ENCODE measurements around the gene FRMD4B. TPM values are rescaled to one million over a fixed set of nuclear protein-coding genes. Genes with fewer than 3 reads are reported as not detected.

FRMD4B gene
- total RNA-seq, 1 donor from 2014 or later: 37.4 TPM

- no peak overlapping the region for H3K27ac Mint-ChIP-seq
- H3K27me3 Mint-ChIP-seq: no peaks in the 10 kb centered on the region
- TF ChIP-seq CTCF (conservative IDR thresholded peaks at IDR 0.05): no peak
- H3K36me3 Mint-ChIP-seq: no peaks in the 10 kb centered on the region
- H3K4me1 Mint-ChIP-seq (ENCODE audit: unreplicated experiment): peaks cover 70% of the 10 kb centered on the region
- no peak overlapping the region for H3K4me3 Mint-ChIP-seq
- no peak for DNase-seq (ENCODE audit: extremely low spot score, unreplicated experiment)
- H3K9me3 Mint-ChIP-seq: no peaks in the 10 kb centered on the region
Measured at GRCh38 chr3:69292959-69293574, 92.8 kb downstream of the FRMD4B start.

DNA sequence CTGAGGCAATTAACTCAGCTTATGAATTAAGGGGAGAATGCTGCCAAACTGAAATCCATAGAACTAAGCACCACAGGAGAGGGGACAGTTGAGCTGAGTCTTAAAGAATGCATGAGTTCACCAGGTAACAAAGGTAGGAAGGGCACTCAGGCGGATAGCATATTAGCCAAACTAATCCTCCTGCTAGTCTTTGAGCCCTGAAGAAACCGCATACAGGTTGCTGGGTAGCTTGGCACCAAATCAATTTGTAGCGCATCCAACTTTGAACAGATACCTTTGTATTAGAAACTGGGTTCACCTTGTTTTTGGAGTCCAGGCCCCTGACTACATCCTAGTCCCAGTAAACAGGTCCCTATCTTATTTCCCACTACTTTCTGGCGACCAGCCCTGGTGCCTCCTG is 93.7 kb downstream of the FRMD4B start:
- Mint-ChIP-seq H3K4me3 (no peak overlapping the region), H3K4me1 (ENCODE audit: unreplicated experiment) (peaks cover 73% of the 10 kb centered on the region), H3K27me3 (no peaks in the 10 kb centered on the region), H3K27ac (no peak overlapping the region), H3K9me3 (no peaks in the 10 kb centered on the region), H3K36me3 (no peaks in the 10 kb centered on the region)
- TF ChIP-seq CTCF (conservative IDR thresholded peaks at IDR 0.05): no peak
- DNase-seq (ENCODE audit: extremely low spot score, unreplicated experiment): no peak

DNA sequence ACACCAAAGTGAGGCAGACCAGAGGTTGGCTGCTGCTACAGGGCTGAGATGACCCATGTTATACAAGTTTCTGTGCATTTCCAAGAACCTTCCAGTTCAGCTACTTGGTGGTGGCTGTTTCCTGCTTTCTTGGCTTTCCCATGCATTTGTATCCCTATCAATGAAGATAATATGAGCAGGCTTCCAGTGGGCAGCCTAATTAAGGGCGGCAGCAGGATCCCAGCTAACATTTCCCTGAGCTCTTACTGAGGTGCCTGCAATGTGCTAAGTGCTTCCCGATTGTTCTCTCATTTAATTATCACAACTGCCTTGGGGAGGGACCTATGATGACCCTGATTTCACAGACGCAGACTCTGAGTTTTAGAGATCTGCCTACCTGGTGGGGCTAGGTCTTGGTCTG is 95.5 kb downstream of the FRMD4B start:
- Mint-ChIP-seq H3K27ac (peak overlapping the region; percentile 30), H3K36me3 (no peaks in the 10 kb centered on the region), H3K4me3 (no peak overlapping the region), H3K27me3 (no peaks in the 10 kb centered on the region), H3K9me3 (no peaks in the 10 kb centered on the region), H3K4me1 (ENCODE audit: unreplicated experiment) (peaks cover 60% of the 10 kb centered on the region)
- no peak for TF ChIP-seq CTCF (conservative IDR thresholded peaks at IDR 0.05)
- DNase-seq (ENCODE audit: extremely low spot score, unreplicated experiment): no peak

DNA sequence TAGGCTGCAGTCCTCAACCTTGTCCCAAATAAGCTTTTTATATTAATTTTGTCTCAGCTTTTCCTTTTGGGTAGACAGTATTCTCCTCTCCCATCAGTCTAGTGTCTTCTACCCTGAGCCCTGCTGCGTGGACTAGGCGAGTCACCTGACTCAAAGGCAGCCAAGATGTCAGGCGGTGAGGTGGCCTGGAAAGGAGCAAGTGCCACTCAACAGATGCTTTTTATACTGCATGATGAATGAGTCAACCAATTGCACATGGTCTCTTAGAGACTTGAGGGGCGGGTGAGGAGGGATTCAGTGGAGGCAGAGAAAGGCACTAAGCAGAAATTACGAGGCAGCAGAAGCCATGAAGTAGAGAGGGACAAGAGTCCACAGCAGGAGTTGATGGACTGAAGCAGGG is 95.9 kb downstream of the FRMD4B start:
- DNase-seq (ENCODE audit: extremely low spot score, unreplicated experiment): no peak
- H3K9me3 Mint-ChIP-seq: no peaks in the 10 kb centered on the region
- peaks cover 60% of the 10 kb centered on the region for H3K4me1 Mint-ChIP-seq (ENCODE audit: unreplicated experiment)
- peak overlapping the region; percentile 73 for H3K27ac Mint-ChIP-seq
- peak overlapping the region; percentile 14 for H3K4me3 Mint-ChIP-seq
- no peaks in the 10 kb centered on the region for H3K27me3 Mint-ChIP-seq
- TF ChIP-seq CTCF (conservative IDR thresholded peaks at IDR 0.05): no peak
- H3K36me3 Mint-ChIP-seq: no peaks in the 10 kb centered on the region

GRCh38 chr3:69288161-69288895 is 97.6 kb downstream of the FRMD4B start:
- Mint-ChIP-seq H3K9me3 (no peaks in the 10 kb centered on the region), H3K36me3 (no peaks in the 10 kb centered on the region), H3K4me3 (peak overlapping the region; percentile 80), H3K27ac (peak overlapping the region; percentile 90), H3K27me3 (no peaks in the 10 kb centered on the region), H3K4me1 (ENCODE audit: unreplicated experiment) (peaks cover 56% of the 10 kb centered on the region)
- DNase-seq (ENCODE audit: extremely low spot score, unreplicated experiment): no peak
- TF ChIP-seq CTCF (conservative IDR thresholded peaks at IDR 0.05): no peak

Data from type B pancreatic cell (in vitro differentiated cells).